Measurements from ENCODE around the gene SPATS2. TPM values are rescaled to one million over a fixed set of nuclear protein-coding genes. Genes with fewer than 3 reads are reported as not detected.
"Not testable (repeated sequence)": the region's sequence is repeated elsewhere in the genome, so short reads cannot be mapped to it uniquely, and the experiment has no call there.

Gene SPATS2
- total RNA-seq, 1 experiment from 2014 or later = 31.9 TPM

- Histone ChIP-seq H3K27me3 (ENCODE audit: control insufficient read depth, insufficient read depth, low read length) (peaks cover 52% of the 10 kb centered on the region), H3K4me3 (ENCODE audit: insufficient read depth, low read depth, low read length) (no peak overlapping the region), H3K36me3 (replicated peaks; ENCODE audit: control insufficient read depth, insufficient read depth, low read length) (peaks cover 19% of the 10 kb centered on the region)
- DNase-seq = no peak
Measured at GRCh38 chr12:49332441-49332861, 34.8 kb upstream of the SPATS2 start.

GRCh38 chr12:49332891-49333371, 34.3 kb upstream of the SPATS2 start:
- peak; percentile 81 for DNase-seq
- Histone ChIP-seq H3K27me3 (ENCODE audit: control insufficient read depth, insufficient read depth, low read length) (peaks cover 57% of the 10 kb centered on the region), H3K36me3 (replicated peaks; ENCODE audit: control insufficient read depth, insufficient read depth, low read length) (peaks cover 17% of the 10 kb centered on the region), H3K4me3 (ENCODE audit: insufficient read depth, low read depth, low read length) (no peak overlapping the region)

GRCh38 chr12:49333778-49334177, 33.5 kb upstream of the SPATS2 start:
- not testable (repeated sequence) for H3K4me3 ChIP-seq (ENCODE audit: insufficient read depth, low read depth, low read length); DNase-seq
- H3K36me3 ChIP-seq (replicated peaks; ENCODE audit: control insufficient read depth, insufficient read depth, low read length) = peaks cover 17% of the 10 kb centered on the region
- peaks cover 65% of the 10 kb centered on the region for H3K27me3 ChIP-seq (ENCODE audit: control insufficient read depth, insufficient read depth, low read length)

- H3K27me3 ChIP-seq (ENCODE audit: control insufficient read depth, insufficient read depth, low read length) = peaks cover 70% of the 10 kb centered on the region
- peak; percentile 40 for DNase-seq
- no peak overlapping the region for H3K4me3 ChIP-seq (ENCODE audit: insufficient read depth, low read depth, low read length)
- peaks cover 15% of the 10 kb centered on the region for H3K36me3 ChIP-seq (replicated peaks; ENCODE audit: control insufficient read depth, insufficient read depth, low read length)
Measured at GRCh38 chr12:49334226-49334625, 33.0 kb upstream of the SPATS2 start.

- DNase-seq = peak; percentile 55
- Histone ChIP-seq H3K4me3 (ENCODE audit: insufficient read depth, low read depth, low read length) (no peak overlapping the region), H3K27me3 (ENCODE audit: control insufficient read depth, insufficient read depth, low read length) (peaks cover 74% of the 10 kb centered on the region), H3K36me3 (replicated peaks; ENCODE audit: control insufficient read depth, insufficient read depth, low read length) (peaks cover 11% of the 10 kb centered on the region)
Measured at GRCh38 chr12:49334681-49335080, 32.6 kb upstream of the SPATS2 start.

- peak; percentile 48 for DNase-seq
- Histone ChIP-seq H3K27me3 (ENCODE audit: control insufficient read depth, insufficient read depth, low read length) (peaks cover 81% of the 10 kb centered on the region), H3K4me3 (ENCODE audit: insufficient read depth, low read depth, low read length) (no peak overlapping the region), H3K36me3 (replicated peaks; ENCODE audit: control insufficient read depth, insufficient read depth, low read length) (peaks cover 5% of the 10 kb centered on the region)
Measured at GRCh38 chr12:49335118-49335954, 31.9 kb upstream of the SPATS2 start.

- Histone ChIP-seq H3K27me3 (ENCODE audit: control insufficient read depth, insufficient read depth, low read length) (peaks cover 88% of the 10 kb centered on the region), H3K36me3 (replicated peaks; ENCODE audit: control insufficient read depth, insufficient read depth, low read length) (peaks cover 2% of the 10 kb centered on the region), H3K4me3 (ENCODE audit: insufficient read depth, low read depth, low read length) (peak overlapping the region; percentile 43)
- peak; percentile 79 for DNase-seq
Measured at GRCh38 chr12:49335955-49336644, 31.2 kb upstream of the SPATS2 start.

GRCh38 chr12:49336645-49337584, 30.3 kb upstream of the SPATS2 start, which contains the start of gene C1QL4:
Gene C1QL4, minus strand, starts transcription at chr12:49337188. Its CDS starts 711 bp downstream, at chr12:49336477.
- Histone ChIP-seq H3K36me3 (replicated peaks; ENCODE audit: control insufficient read depth, insufficient read depth, low read length) (no peaks in the 10 kb centered on the region), H3K27me3 (ENCODE audit: control insufficient read depth, insufficient read depth, low read length) (peaks cover 95% of the 10 kb centered on the region)
- peak; percentile 99 for DNase-seq

GRCh38 chr12:49338830-49339463, 28.3 kb upstream of the SPATS2 start:
- H3K36me3 ChIP-seq (replicated peaks; ENCODE audit: control insufficient read depth, insufficient read depth, low read length) = no peaks in the 10 kb centered on the region
- H3K4me3 ChIP-seq (ENCODE audit: insufficient read depth, low read depth, low read length) = no peak overlapping the region
- peaks cover 96% of the 10 kb centered on the region for H3K27me3 ChIP-seq (ENCODE audit: control insufficient read depth, insufficient read depth, low read length)
- DNase-seq = no peak

More at GRCh38 chr12:49336645-49337584, 30.3 kb upstream of the SPATS2 start, which contains the start of gene C1QL4:
- H3K4me3 ChIP-seq (ENCODE audit: insufficient read depth, low read depth, low read length) = peak within 1 kb of the TSS; percentile 43

- DNase-seq = peak; percentile 79
- H3K27me3 ChIP-seq (ENCODE audit: control insufficient read depth, insufficient read depth, low read length) = peaks cover 97% of the 10 kb centered on the region
- H3K36me3 ChIP-seq (replicated peaks; ENCODE audit: control insufficient read depth, insufficient read depth, low read length) = no peaks in the 10 kb centered on the region
- no peak overlapping the region for H3K4me3 ChIP-seq (ENCODE audit: insufficient read depth, low read depth, low read length)
Measured at GRCh38 chr12:49339464-49339861, 27.8 kb upstream of the SPATS2 start.

- Histone ChIP-seq H3K4me3 (ENCODE audit: insufficient read depth, low read depth, low read length) (no peak overlapping the region), H3K27me3 (ENCODE audit: control insufficient read depth, insufficient read depth, low read length) (peaks cover 97% of the 10 kb centered on the region), H3K36me3 (replicated peaks; ENCODE audit: control insufficient read depth, insufficient read depth, low read length) (no peaks in the 10 kb centered on the region)
- DNase-seq = no peak
Measured at GRCh38 chr12:49340095-49340870, 27.0 kb upstream of the SPATS2 start.

- H3K4me3 ChIP-seq (ENCODE audit: insufficient read depth, low read depth, low read length) = peak overlapping the region; percentile 60; the same call in 1 of the 2 replicates
- peak; percentile 64 for DNase-seq
Measured at GRCh38 chr12:49340971-49341776, 26.1 kb upstream of the SPATS2 start.

More at GRCh38 chr12:49340971-49341776, 26.1 kb upstream of the SPATS2 start:
- H3K36me3 ChIP-seq (replicated peaks; ENCODE audit: control insufficient read depth, insufficient read depth, low read length) = no peaks in the 10 kb centered on the region
- peaks cover 97% of the 10 kb centered on the region for H3K27me3 ChIP-seq (ENCODE audit: control insufficient read depth, insufficient read depth, low read length)
